Breast epithelium (tissue), 4 donors: Measurements from ENCODE around the gene NINJ1. TPM values are rescaled to one million over a fixed set of nuclear protein-coding genes. Genes with fewer than 3 reads are reported as not detected.

Experiments used
- DNase-seq, 2 donors: peaks; one replicate each; pipeline ENCODE4 v3.0.0-alpha.2; 2019; ENCODE audit warnings: low spot score in 2 of 2
- H3K27ac ChIP-seq, 2 donors: fragments of 200-600 bp; sonication (generic) in 1 of 2; one replicate each; pipeline ENCODE4 v1.5.1; 2016 to 2019; ENCODE audit warnings: mild to moderate bottlenecking in 1 of 2
- H3K27me3 ChIP-seq, 2 donors: fragments of 200-600 bp; sonication (generic) in 1 of 2; one replicate each; pipeline versions ENCODE4 v1.5.1 to v1.6.0; 2017 to 2019; ENCODE audit warnings: control low read depth in 1 of 2, mild to moderate bottlenecking in 1 of 2
- H3K36me3 ChIP-seq: fragments of 200-600 bp; one replicate; pipeline ENCODE4 v1.5.1; 2019
- H3K4me1 ChIP-seq, 2 donors: fragments of 200-600 bp; sonication (generic); one replicate each; pipeline ENCODE4 v1.5.1; 2016 to 2019; ENCODE audit warnings: control low read depth in 1 of 2
- H3K4me3 ChIP-seq, 3 donors: fragments of 200-600 bp; sonication (generic); 1 replicate in 2 of 3; 2 replicates in 1 of 3; pipeline ENCODE4 v1.5.1; 2016 to 2019; ENCODE audit warnings: mild to moderate bottlenecking in 3 of 3, moderate library complexity in 2 of 3
- H3K9me3 ChIP-seq, 2 donors: fragments of 200-600 bp; sonication (generic) in 1 of 2; one replicate each; pipeline ENCODE4 v1.5.1; 2016 to 2019; ENCODE audit warnings: control low read depth in 1 of 2
- POLR2A ChIP-seq: fragments of 450-650 bp; IDR thresholded peaks from one replicate; pipeline ENCODE4 v1.6.1; 2016; ENCODE audit warnings: antibody characterized with exemption, mild to moderate bottlenecking, moderate library complexity
- POLR2AphosphoS5 ChIP-seq, 3 donors: sonication (generic); formaldehyde crosslinking; IDR thresholded peaks; one replicate each; pipeline ENCODE4 v1.6.1; 2017; ENCODE audit warnings: antibody characterized with exemption in 3 of 3
- intact Hi-C: fragments of 100-400 bp; cut with DNase I; formaldehyde crosslinking; loops from one replicate; pipeline ENCODE4 v1.15.1; 2023; ENCODE audit warnings: low total_unique reads
- total RNA-seq, 3 donors: library from RNA; depleted of rRNA; stranded (reverse); fragments of >200 nt; gene quantifications; one replicate each; pipeline ENCODE4 v1.1.0, GENCODE V29; 2016
- TF ChIP-seq, protein P1 (sequence below), 3 donors: fragments of 450-650 bp; IDR thresholded peaks; one replicate each; pipeline ENCODE4 v1.5.1; 2016 to 2017; ENCODE audit warnings: antibody characterized with exemption in 3 of 3, mild to moderate bottlenecking in 3 of 3, moderate library complexity in 3 of 3

The NINJ1 gene
- total RNA-seq, 3 donors from 2014 or later, result 89.8 to 109 (median 109) TPM

DNA sequence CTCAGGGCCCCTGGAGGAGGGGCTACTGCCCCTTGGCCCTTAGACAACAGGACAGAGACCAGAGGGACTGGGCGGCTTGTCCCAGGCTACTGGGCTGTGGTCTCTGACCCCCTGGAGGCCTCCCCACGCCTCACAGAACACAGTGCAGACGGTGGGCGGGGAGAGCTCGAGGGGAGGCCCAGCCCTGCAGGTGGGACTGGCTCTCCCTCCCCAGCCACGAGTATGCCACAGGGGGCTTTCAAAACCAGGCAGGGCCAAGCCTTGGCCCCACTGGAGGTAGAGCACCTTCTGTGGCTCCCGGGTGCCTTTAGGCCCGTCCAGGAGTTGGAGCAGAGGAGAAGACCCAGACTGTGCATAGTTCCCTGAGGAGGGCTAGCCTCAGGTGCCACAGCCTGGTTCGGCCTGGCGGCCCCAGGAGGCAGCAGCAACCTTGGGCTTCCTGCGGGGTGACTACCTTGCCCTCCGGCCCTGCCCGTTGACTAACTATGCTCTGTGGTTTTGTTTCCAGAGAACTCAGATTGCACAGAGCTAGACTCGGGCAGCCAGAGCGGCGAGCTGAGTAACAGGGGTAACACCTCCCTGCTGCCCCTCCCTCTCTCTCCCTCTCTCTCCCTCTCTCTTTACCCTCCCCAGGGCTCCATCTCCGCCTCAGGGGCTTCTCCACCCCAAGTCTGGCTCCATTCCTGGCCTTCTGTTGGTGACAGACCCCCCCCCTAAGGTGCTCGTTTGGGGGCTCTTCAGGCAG is 22.5 kb downstream of the NINJ1 start:
- peak in 1 of 2 donors; percentile 47 for DNase-seq
- TF ChIP-seq, protein P1, sequence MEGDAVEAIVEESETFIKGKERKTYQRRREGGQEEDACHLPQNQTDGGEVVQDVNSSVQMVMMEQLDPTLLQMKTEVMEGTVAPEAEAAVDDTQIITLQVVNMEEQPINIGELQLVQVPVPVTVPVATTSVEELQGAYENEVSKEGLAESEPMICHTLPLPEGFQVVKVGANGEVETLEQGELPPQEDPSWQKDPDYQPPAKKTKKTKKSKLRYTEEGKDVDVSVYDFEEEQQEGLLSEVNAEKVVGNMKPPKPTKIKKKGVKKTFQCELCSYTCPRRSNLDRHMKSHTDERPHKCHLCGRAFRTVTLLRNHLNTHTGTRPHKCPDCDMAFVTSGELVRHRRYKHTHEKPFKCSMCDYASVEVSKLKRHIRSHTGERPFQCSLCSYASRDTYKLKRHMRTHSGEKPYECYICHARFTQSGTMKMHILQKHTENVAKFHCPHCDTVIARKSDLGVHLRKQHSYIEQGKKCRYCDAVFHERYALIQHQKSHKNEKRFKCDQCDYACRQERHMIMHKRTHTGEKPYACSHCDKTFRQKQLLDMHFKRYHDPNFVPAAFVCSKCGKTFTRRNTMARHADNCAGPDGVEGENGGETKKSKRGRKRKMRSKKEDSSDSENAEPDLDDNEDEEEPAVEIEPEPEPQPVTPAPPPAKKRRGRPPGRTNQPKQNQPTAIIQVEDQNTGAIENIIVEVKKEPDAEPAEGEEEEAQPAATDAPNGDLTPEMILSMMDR (IDR thresholded peaks at IDR 0.05), result no peak
- TF ChIP-seq POLR2A (no peak), POLR2AphosphoS5 (IDR thresholded peaks at IDR 0.05) (no peak)
- intact Hi-C loops, result no loop called here
- H3K27ac ChIP-seq, result peak overlapping the region in 1 of 2 donors; percentile 61
- no peaks in the 10 kb centered on the region for H3K27me3 ChIP-seq
- no peak overlapping the region for H3K4me3 ChIP-seq
- H3K9me3 ChIP-seq, result no peaks in the 10 kb centered on the region
- peaks cover 0 to 5% of the 10 kb centered on the region in 2 donors for H3K4me1 ChIP-seq
- H3K36me3 ChIP-seq, result no peaks in the 10 kb centered on the region

DNA sequence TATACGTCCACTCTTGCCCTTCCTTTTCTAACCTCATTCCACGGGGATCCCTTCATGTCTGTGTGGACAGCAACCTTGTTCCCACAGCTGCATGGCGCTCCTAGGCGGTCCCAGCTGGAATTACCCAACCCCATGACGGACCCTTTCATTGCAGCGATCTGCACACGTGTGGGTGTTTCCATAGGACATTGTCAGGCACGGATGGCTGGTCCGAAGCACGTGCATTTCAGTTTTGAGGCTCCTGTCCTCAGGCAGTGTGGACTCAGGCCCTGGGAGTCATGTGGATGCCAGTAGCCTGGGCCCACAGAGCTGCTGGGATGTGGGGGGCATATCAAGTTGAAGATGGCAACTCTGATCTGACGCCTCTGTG is 23.1 kb downstream of the NINJ1 start:
- Histone ChIP-seq H3K4me1 (no peaks in the 10 kb centered on the region), H3K9me3 (no peaks in the 10 kb centered on the region), H3K4me3 (no peak overlapping the region), H3K36me3 (no peaks in the 10 kb centered on the region), H3K27ac (peak overlapping the region in 1 of 2 donors; percentile 61), H3K27me3 (no peaks in the 10 kb centered on the region)
- TF ChIP-seq, protein P1 (IDR thresholded peaks at IDR 0.05), result no peak
- TF ChIP-seq POLR2AphosphoS5 (IDR thresholded peaks at IDR 0.05) (no peak), POLR2A (no peak)
- DNase-seq, result peak in 1 of 2 donors; percentile 19
- intact Hi-C loops, result no loop called here

DNA sequence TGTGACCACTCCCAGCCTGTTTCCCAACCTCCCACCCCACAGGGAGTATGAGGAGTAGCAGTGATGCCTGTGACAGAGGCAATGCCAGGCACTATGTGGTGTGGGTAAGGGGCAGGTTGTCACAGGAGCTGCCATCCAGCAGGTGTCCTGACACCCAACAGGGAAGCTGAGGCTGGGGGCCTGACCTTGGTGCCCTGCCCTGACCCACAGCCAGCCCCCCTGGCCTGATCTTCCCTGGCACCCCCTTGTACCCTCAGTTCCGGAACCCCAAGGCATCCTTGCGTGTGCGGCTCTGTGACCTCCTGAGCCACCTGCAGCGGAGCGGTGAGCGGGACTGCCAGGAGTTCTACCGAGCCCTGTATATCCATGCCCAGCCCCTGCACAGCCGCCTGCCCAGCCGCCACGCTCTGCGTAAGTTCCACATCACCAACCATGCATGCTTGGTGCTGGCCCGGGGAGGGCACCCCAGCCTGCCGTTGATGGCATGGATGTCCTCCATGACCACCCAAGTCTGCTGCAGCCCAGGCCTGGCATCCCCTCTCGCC is 23.7 kb downstream of the NINJ1 start:
- Histone ChIP-seq H3K4me1 (no peaks in the 10 kb centered on the region), H3K36me3 (no peaks in the 10 kb centered on the region), H3K27me3 (no peaks in the 10 kb centered on the region), H3K4me3 (no peak overlapping the region), H3K9me3 (no peaks in the 10 kb centered on the region), H3K27ac (no peak overlapping the region)
- TF ChIP-seq POLR2AphosphoS5 (IDR thresholded peaks at IDR 0.05) (no peak), POLR2A (no peak)
- TF ChIP-seq, protein P1 (IDR thresholded peaks at IDR 0.05), result no peak
- intact Hi-C loops, result no loop called here
- DNase-seq, result peak in 1 of 2 donors; percentile 51

DNA sequence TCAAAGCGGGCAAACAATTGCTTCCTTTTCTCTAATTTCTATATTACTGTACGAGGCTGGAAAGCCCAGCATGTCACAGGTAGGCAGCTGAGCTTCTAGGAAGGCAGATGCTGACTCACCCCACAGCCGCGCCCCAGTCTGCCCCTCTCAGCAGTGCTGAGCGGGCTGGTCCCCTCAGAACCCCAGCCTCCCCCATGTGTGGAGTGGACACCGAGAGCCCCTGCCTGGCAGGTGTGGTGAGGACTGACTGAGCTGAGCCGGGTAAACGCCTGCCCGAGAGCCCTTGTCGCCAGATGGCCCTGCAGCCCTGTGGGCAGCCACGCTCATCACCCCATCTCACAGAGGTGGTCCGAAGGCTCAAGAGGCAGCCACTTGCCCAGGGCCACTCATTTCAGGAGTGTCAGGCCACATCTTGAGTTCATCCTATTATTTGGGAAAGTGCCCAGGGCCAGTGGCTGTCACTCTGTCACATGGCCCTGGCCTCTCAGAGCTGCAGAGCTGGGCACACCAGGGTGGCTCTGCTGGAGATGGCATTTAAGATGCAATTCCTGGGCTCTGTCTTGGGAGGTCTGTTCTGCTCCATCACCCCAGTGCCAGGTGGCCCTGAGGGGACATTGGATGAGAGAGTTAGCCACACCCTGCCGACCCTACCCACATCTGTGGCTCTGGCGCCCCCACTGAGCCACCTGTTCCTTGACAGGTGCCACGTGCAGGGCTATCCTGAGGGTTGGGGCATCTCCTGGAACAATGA is 25.6 kb downstream of the NINJ1 start:
- H3K9me3 ChIP-seq, result no peaks in the 10 kb centered on the region
- no peaks in the 10 kb centered on the region for H3K27me3 ChIP-seq
- TF ChIP-seq POLR2AphosphoS5 (IDR thresholded peaks at IDR 0.05) (no peak), POLR2A (no peak)
- TF ChIP-seq, protein P1 (IDR thresholded peaks at IDR 0.05), result no peak
- DNase-seq, result no peak
- H3K27ac ChIP-seq, result no peak overlapping the region
- H3K4me1 ChIP-seq, result no peaks in the 10 kb centered on the region
- intact Hi-C loops, result no loop called here
- H3K36me3 ChIP-seq, result no peaks in the 10 kb centered on the region
- no peak overlapping the region for H3K4me3 ChIP-seq

DNA sequence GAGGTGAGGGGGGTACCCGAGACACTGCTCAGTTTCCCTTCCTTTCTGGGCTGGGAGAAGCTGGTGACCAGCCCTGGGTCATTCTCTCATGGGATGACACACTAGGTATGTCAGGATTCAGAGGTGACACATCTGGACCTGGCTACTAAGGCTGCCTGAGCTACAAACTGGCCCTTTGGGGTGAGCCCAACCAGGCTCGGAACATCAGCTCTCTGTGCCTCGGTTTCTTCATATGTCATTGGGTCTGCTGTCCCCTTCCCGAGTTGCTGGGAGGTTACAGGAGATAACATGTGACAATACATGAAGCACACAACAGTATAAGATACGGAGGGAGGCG is 26.3 kb downstream of the NINJ1 start:
- no peak for DNase-seq
- no peaks in the 10 kb centered on the region for H3K9me3 ChIP-seq
- intact Hi-C loops, result no loop called here
- no peaks in the 10 kb centered on the region for H3K4me1 ChIP-seq
- TF ChIP-seq, protein P1 (IDR thresholded peaks at IDR 0.05), result no peak
- no peak for TF ChIP-seq POLR2AphosphoS5 (IDR thresholded peaks at IDR 0.05)
- TF ChIP-seq POLR2A, result no peak
- no peaks in the 10 kb centered on the region for H3K36me3 ChIP-seq
- H3K4me3 ChIP-seq, result no peak overlapping the region
- no peaks in the 10 kb centered on the region for H3K27me3 ChIP-seq
- H3K27ac ChIP-seq, result no peak overlapping the region
